ENCODE data around the gene MAP2K7. TPM values are rescaled to one million over a fixed set of nuclear protein-coding genes. Genes with fewer than 3 reads are reported as not detected.

MAP2K7 gene
- polyA plus RNA-seq, 1 donor (not counting 4 experiments of a cell fraction or from before 2014, with no cell fraction given), result 8.4 TPM

GRCh38 chr19:7868326-7868670 is 35.4 kb upstream of the MAP2K7 start:
- Histone ChIP-seq H3K4me3 (ENCODE audit: control insufficient read depth in 2 of 3, extremely low read depth in 1 of 3, insufficient read depth in 2 of 3, low read depth in 1 of 3, low read length in 3 of 3) (peak overlapping the region; percentile 55 to 66 (median 64)), H4K20me1 (ENCODE audit: control insufficient read depth, extremely low read depth, insufficient read depth, low read length) (peaks cover 2% of the 10 kb centered on the region), H3K4me1 (ENCODE audit: control insufficient read depth, extremely low read depth, insufficient read depth, low read length) (peaks cover 28% of the 10 kb centered on the region), H3K27ac (ENCODE audit: control insufficient read depth, insufficient read depth, low read length) (no peak overlapping the region), H3K9me1 (ENCODE audit: control insufficient read depth, extremely low read depth, insufficient read depth, low read length) (no peaks in the 10 kb centered on the region), H3K9ac (ENCODE audit: control insufficient read depth, extremely low read depth, insufficient read depth, low read length) (peak overlapping the region; percentile 69), H3K79me2 (ENCODE audit: control insufficient read depth, insufficient read depth, low read length) (no peaks in the 10 kb centered on the region), H3K27me3 (ENCODE audit: control insufficient read depth, extremely low read depth, insufficient read depth, low read length) (peaks cover 11% of the 10 kb centered on the region), H3K9me3 (ENCODE audit: control insufficient read depth, low read depth, low read length) (no peaks in the 10 kb centered on the region), H3K4me2 (ENCODE audit: control insufficient read depth, extremely low read depth, insufficient read depth, low read depth, low read length) (peak overlapping the region; percentile 85), H3K36me3 (ENCODE audit: control insufficient read depth in 2 of 2, extremely low read depth in 1 of 2, insufficient read depth in 2 of 2, low read length in 2 of 2) (no peaks in the 10 kb centered on the region), H2AFZ (ENCODE audit: control insufficient read depth, low read length) (peak overlapping the region; percentile 51)
- TF ChIP-seq CTCF (optimal IDR thresholded peaks at IDR 0.05 in 1 of 3, IDR thresholded peaks at IDR 0.05 in 1 of 3, conservative IDR thresholded peaks at IDR 0.05 in 1 of 3; ENCODE audit: extremely low read depth in 1 of 3, insufficient read depth in 2 of 3, low read length in 3 of 3), result no peak
- TF ChIP-seq EZH2 (IDR thresholded peaks at IDR 0.05; ENCODE audit: low read length), result no peak
- dilution Hi-C loops (cut with MboI; ENCODE audit: extremely low pct_ligation_motif_present, low sequenced_read_pairs), result no loop called here
- DNase-seq (ENCODE audit: low read depth, low spot score) (no peak), FAIRE-seq (no peak)

GRCh38 chr19:7868671-7869452 is 34.8 kb upstream of the MAP2K7 start:
- FAIRE-seq, result no peak
- no peak for DNase-seq (ENCODE audit: low read depth, low spot score)
- dilution Hi-C loops (cut with MboI; ENCODE audit: extremely low pct_ligation_motif_present, low sequenced_read_pairs), result no loop called here

More at GRCh38 chr19:7868671-7869452, 34.8 kb upstream of the MAP2K7 start:
- peak overlapping the region; percentile 85 for H3K4me2 ChIP-seq (ENCODE audit: control insufficient read depth, extremely low read depth, insufficient read depth, low read depth, low read length)
- peaks cover 17% of the 10 kb centered on the region for H3K27me3 ChIP-seq (ENCODE audit: control insufficient read depth, extremely low read depth, insufficient read depth, low read length)
- TF ChIP-seq CTCF (optimal IDR thresholded peaks at IDR 0.05 in 1 of 3, IDR thresholded peaks at IDR 0.05 in 1 of 3, conservative IDR thresholded peaks at IDR 0.05 in 1 of 3; ENCODE audit: extremely low read depth in 1 of 3, insufficient read depth in 2 of 3, low read length in 3 of 3) (peak; percentile 46 to 81 (median 72)), EZH2 (IDR thresholded peaks at IDR 0.05; ENCODE audit: low read length) (no peak)
- peak overlapping the region; percentile 88 for H2AFZ ChIP-seq (ENCODE audit: control insufficient read depth, low read length)
- peak overlapping the region; percentile 69 for H3K9ac ChIP-seq (ENCODE audit: control insufficient read depth, extremely low read depth, insufficient read depth, low read length)
- peak overlapping the region; percentile 52 for H3K27ac ChIP-seq (ENCODE audit: control insufficient read depth, insufficient read depth, low read length)
- peaks cover 2% of the 10 kb centered on the region for H4K20me1 ChIP-seq (ENCODE audit: control insufficient read depth, extremely low read depth, insufficient read depth, low read length)
- H3K4me3 ChIP-seq (ENCODE audit: control insufficient read depth in 2 of 3, extremely low read depth in 1 of 3, insufficient read depth in 2 of 3, low read depth in 1 of 3, low read length in 3 of 3), result peak overlapping the region; percentile 55 to 66 (median 64)
- no peaks in the 10 kb centered on the region for H3K9me1 ChIP-seq (ENCODE audit: control insufficient read depth, extremely low read depth, insufficient read depth, low read length)
- peaks cover 28% of the 10 kb centered on the region for H3K4me1 ChIP-seq (ENCODE audit: control insufficient read depth, extremely low read depth, insufficient read depth, low read length)
- H3K79me2 ChIP-seq (ENCODE audit: control insufficient read depth, insufficient read depth, low read length), result no peaks in the 10 kb centered on the region
- H3K36me3 ChIP-seq (ENCODE audit: control insufficient read depth in 2 of 2, extremely low read depth in 1 of 2, insufficient read depth in 2 of 2, low read length in 2 of 2), result no peaks in the 10 kb centered on the region
- no peaks in the 10 kb centered on the region for H3K9me3 ChIP-seq (ENCODE audit: control insufficient read depth, low read depth, low read length)
